ENCODE results near the gene DSCAML1. TPM values are rescaled to one million over a fixed set of nuclear protein-coding genes. Genes with fewer than 3 reads are reported as not detected.

Gene DSCAML1
- total RNA-seq, 1 experiment from 2014 or later: not detected

GRCh38 chr11:117605331-117605730, 191.7 kb downstream of the DSCAML1 start:
- DNase-seq (ENCODE audit: low read depth, low spot score): no peak
- in situ Hi-C loops (cut with HindIII; ENCODE audit: low pct_unique_long_range_greater_than_20kb, low sequenced_read_pairs): no loop called here

GRCh38 chr11:117604336-117604995, 192.6 kb downstream of the DSCAML1 start:
- in situ Hi-C loops (cut with HindIII; ENCODE audit: low pct_unique_long_range_greater_than_20kb, low sequenced_read_pairs): no loop called here
- no peak for DNase-seq (ENCODE audit: low read depth, low spot score)

- no peak for DNase-seq (ENCODE audit: low read depth, low spot score)
- in situ Hi-C loops (cut with HindIII; ENCODE audit: low pct_unique_long_range_greater_than_20kb, low sequenced_read_pairs): no loop called here
These were observed 193.1 kb downstream of the DSCAML1 start for GRCh38 chr11:117603932-117604331.

DNA sequence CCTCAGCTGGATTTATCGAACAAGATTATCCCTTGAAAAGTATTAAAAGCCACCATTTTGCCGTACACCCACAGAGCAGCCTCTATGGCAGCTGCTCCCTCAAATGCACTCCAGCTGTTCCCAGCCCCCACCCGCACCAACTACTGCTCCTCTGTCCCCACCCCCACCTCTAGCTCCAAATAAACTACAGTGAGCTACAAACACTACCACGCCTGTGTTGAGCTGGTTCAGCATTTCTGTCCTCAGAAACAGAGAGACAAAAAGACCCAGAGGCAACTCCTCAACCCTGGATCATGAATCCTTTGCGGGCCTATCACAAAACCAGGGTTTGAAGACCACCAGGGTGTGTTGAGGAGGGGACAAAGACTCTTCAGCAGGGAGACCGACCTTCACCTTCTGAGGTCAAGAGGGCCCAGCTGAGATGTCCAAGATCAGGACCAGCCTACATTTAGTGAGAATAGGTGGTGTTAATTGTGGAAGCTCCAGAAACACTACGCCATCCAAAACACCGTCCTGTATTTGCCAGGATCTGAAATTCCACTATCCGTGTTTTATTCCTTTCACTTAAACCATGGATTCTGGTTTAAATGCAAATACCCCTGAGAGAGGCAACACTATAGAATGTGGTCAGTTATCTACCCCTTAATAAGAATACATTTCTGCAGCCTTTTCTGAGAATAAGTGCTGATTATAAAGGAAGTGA, 195.9 kb downstream of the DSCAML1 start:
- no peak for DNase-seq (ENCODE audit: low read depth, low spot score)
- in situ Hi-C loops (cut with HindIII; ENCODE audit: low pct_unique_long_range_greater_than_20kb, low sequenced_read_pairs): no loop called here

- in situ Hi-C loops (cut with HindIII; ENCODE audit: low pct_unique_long_range_greater_than_20kb, low sequenced_read_pairs): no loop called here
- no peak for DNase-seq (ENCODE audit: low read depth, low spot score)
These were observed 196.7 kb downstream of the DSCAML1 start for GRCh38 chr11:117600234-117600783.

DNA sequence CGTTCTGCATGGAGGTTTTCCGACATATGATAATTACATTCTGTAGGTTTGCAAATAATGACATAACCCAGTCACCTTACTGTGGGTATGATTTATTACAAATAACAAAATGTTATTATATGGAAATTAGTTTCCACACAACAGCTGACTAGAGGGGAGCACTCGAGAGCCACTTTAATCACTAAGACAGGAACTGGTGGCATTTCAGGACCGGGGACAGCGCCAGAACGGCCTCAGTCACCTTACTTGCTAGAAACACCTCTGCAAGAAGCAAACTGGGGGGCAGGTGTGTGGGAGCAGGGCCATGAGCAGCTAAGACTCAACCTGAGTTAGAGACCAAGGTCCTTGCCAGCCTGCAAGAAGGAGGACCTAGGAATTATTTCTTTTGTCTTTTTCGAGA, 199.9 kb downstream of the DSCAML1 start:
- in situ Hi-C loops (cut with HindIII; ENCODE audit: low pct_unique_long_range_greater_than_20kb, low sequenced_read_pairs): no loop called here
- DNase-seq (ENCODE audit: low read depth, low spot score): peak; percentile 1

DNA sequence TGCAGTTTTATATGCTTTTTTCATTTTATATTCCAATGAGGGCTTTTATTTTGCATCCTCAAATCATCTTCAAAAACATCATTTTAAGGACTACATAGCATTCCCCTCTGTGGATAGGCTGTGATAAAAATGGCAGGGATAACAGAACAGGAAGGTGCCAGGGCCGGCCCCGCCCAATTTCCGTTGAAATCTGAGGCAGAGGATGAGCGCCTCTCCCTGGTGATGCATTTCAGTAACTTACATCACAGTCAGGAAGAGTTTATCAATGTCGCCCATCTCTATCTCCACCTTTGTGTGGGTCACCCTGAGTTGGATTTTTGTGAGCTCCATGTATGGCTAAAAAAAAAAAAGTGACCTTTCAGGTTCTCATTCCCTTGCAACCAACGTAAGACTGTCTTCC, 201.6 kb downstream of the DSCAML1 start:
- peak; percentile 30 for DNase-seq (ENCODE audit: low read depth, low spot score)
- in situ Hi-C loops (cut with HindIII; ENCODE audit: low pct_unique_long_range_greater_than_20kb, low sequenced_read_pairs): no loop called here

GRCh38 chr11:117594721-117595120, 202.3 kb downstream of the DSCAML1 start:
- no peak for DNase-seq (ENCODE audit: low read depth, low spot score)
- in situ Hi-C loops (cut with HindIII; ENCODE audit: low pct_unique_long_range_greater_than_20kb, low sequenced_read_pairs): no loop called here

- no peak for DNase-seq (ENCODE audit: low read depth, low spot score)
- in situ Hi-C loops (cut with HindIII; ENCODE audit: low pct_unique_long_range_greater_than_20kb, low sequenced_read_pairs): no loop called here
These were observed 204.0 kb downstream of the DSCAML1 start for GRCh38 chr11:117593065-117593464.

DNA sequence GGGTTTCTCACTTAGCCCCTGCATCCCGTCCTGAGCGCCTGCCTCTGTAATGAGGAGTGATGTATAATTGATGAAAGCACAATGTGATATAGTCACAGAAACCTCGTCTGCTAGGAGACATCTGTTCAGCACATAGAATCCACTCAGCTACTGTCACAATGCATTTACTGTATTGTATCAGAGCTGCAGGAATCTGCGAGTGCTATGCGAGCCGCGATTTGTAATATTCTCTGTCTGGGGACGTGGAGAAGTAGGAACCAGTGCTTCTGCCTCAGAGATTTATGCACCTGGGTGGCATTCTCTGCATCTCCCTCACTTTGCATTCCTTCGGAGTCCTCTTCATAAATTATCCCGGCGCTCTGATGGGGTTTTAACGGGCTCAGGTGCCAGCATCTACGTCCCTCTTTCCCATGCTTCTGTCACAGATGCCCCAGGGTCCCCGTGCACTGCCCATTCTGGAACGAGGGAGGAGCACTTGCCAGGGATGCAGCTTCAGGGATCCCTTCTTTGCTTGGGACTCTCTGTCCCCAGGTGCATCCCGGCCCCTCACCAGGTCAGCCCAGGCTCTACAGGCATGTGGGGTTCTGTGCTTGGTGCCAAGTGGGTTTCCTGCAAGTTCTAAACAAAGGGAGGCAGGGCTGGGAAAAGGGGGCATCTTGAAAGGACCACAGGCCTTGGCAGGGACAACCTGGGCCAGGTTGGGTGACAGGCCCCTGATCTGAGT, 205.5 kb downstream of the DSCAML1 start:
- in situ Hi-C loops (cut with HindIII; ENCODE audit: low pct_unique_long_range_greater_than_20kb, low sequenced_read_pairs): no loop called here

GRCh38 chr11:117589063-117589462, 208.0 kb downstream of the DSCAML1 start:
- in situ Hi-C loops (cut with HindIII; ENCODE audit: low pct_unique_long_range_greater_than_20kb, low sequenced_read_pairs): no loop called here
- DNase-seq (ENCODE audit: low read depth, low spot score): no peak

More for the DNA sequence above, 205.5 kb downstream of the DSCAML1 start:
- no peak for DNase-seq (ENCODE audit: low read depth, low spot score)

GRCh38 chr11:117588166-117588810, 208.7 kb downstream of the DSCAML1 start:
- DNase-seq (ENCODE audit: low read depth, low spot score): no peak
- in situ Hi-C loops (cut with HindIII; ENCODE audit: low pct_unique_long_range_greater_than_20kb, low sequenced_read_pairs): no loop called here

GRCh38 chr11:117587416-117587815, 209.6 kb downstream of the DSCAML1 start:
- DNase-seq (ENCODE audit: low read depth, low spot score): no peak
- in situ Hi-C loops (cut with HindIII; ENCODE audit: low pct_unique_long_range_greater_than_20kb, low sequenced_read_pairs): no loop called here

DNA sequence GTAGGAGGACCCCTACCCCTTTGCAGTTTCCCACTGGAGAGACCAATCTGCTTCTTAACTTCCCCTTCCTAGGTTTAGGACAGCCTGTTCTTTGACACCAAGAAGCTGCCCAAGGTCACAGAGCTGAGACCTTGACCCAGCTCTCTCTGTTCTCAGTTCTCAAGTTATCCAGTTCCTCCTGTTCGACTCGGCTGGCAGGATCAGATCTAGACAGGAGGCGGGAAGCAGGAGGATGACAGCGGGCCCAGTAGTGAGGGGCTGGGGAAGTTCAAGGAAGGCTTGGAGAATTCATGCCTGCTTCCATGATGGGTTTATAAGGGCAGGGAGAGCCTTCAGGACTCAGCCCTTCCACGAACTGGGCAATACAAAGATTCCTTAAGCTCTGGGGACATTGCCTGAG, 210.6 kb downstream of the DSCAML1 start:
- in situ Hi-C loops (cut with HindIII; ENCODE audit: low pct_unique_long_range_greater_than_20kb, low sequenced_read_pairs): no loop called here
- no peak for DNase-seq (ENCODE audit: low read depth, low spot score)

- in situ Hi-C loops (cut with HindIII; ENCODE audit: low pct_unique_long_range_greater_than_20kb, low sequenced_read_pairs): no loop called here
- DNase-seq (ENCODE audit: low read depth, low spot score): no peak
These were observed 211.4 kb downstream of the DSCAML1 start for GRCh38 chr11:117585631-117586030.

- no peak for DNase-seq (ENCODE audit: low read depth, low spot score)
- in situ Hi-C loops (cut with HindIII; ENCODE audit: low pct_unique_long_range_greater_than_20kb, low sequenced_read_pairs): no loop called here
These were observed 212.8 kb downstream of the DSCAML1 start for GRCh38 chr11:117584056-117584830.

- in situ Hi-C loops (cut with HindIII; ENCODE audit: low pct_unique_long_range_greater_than_20kb, low sequenced_read_pairs): no loop called here
- no peak for DNase-seq (ENCODE audit: low read depth, low spot score)
These were observed 213.8 kb downstream of the DSCAML1 start for GRCh38 chr11:117583063-117583801.
